GM12878 (cell line): ENCODE measurements around the gene DOK7. TPM values are rescaled to one million over a fixed set of nuclear protein-coding genes. Genes with fewer than 3 reads are reported as not detected.

Experiments
- BCLAF1 ChIP-seq: fragments of 450-650 bp; IDR thresholded peaks from 2 replicates; pipeline ENCODE4 v1.6.1; 2017; ENCODE audit warnings: antibody characterized with exemption, mild to moderate bottlenecking, moderate library complexity
- BRCA1 ChIP-seq: IDR thresholded peaks from 2 replicates; pipeline ENCODE4 v1.6.1; 2011; ENCODE audit warnings: low read depth, low read length, improper control_type of control experiment
- SIX5 ChIP-seq: IDR thresholded peaks from 2 replicates; pipeline ENCODE4 v1.6.1; 2011; ENCODE audit warnings: mild to moderate bottlenecking, low read depth, low read length, moderate library complexity; ENCODE audit not compliant: severe bottlenecking
- YBX1 ChIP-seq: fragments of 450-650 bp; IDR thresholded peaks from 2 replicates; pipeline ENCODE4 v1.6.1; 2016; ENCODE audit warnings: antibody characterized with exemption
- ZNF687 ChIP-seq: fragments of 450-650 bp; IDR thresholded peaks from 2 replicates; pipeline ENCODE4 v1.6.1; 2017; ENCODE audit warnings: mild to moderate bottlenecking, moderate library complexity
- polyA plus RNA-seq, 11 experiments: library from polyadenylated mRNA; depleted of rRNA in 4 of 11; unstranded in 6 of 11; stranded (reverse) in 5 of 11; fragments of >200 nt; fragmentation: Nextera tagmentation in 4 of 11; fragmentation: Illumina TruSeq in 1 of 11; extraction: Ambion mirVana in 4 of 11; extraction: Trizol in 1 of 11; gene quantifications; 1 replicate in 1 of 11; 2 replicates in 10 of 11; pipeline versions ENCODE4 v1.2.1 to v1.2.3, GENCODE V29; 2011 to 2016; ENCODE audit warnings: inconsistent platforms in 2 of 11, missing spikeins in 2 of 11, low read depth in 1 of 11
- total RNA-seq, 4 experiments: library from RNA; depleted of rRNA in 3 of 4; stranded (reverse); fragments of >200 nt in 3 of 4; fragmentation: Illumina TruSeq in 1 of 4; extraction: Trizol in 1 of 4; gene quantifications; 2 replicates each; pipeline versions ENCODE4 v1.2.1 to v1.2.3, GENCODE V29; 2013 to 2021

Gene DOK7
- total and polyA plus RNA-seq, 10 of the 15 experiments (the other 5 are each of a cell fraction or from before 2014, with no cell fraction given), result 0.04 to 0.46 (median 0.18) TPM; not detected in 4

GRCh38 chr4:3498407-3498806 lies 35.3 kb downstream of the DOK7 start (continued):
- no peak for TF ChIP-seq ZNF687
- no peak for TF ChIP-seq BCLAF1
- TF ChIP-seq SIX5, result no peak
- no peak for TF ChIP-seq BRCA1
- TF ChIP-seq YBX1, result no peak
